ACC112 (cell line): Measurements from ENCODE around the gene WDR73.

Experiments used
- H2AFZ ChIP-seq: fragments of 200-600 bp; sonication (generic); one replicate; pipeline ENCODE4 v1.6.0; 2017; ENCODE audit warnings: antibody characterized with exemption, low read length; ENCODE audit not compliant: unreplicated experiment
- H3K27ac ChIP-seq: fragments of 200-600 bp; sonication (generic); 2 replicates; pipeline ENCODE4 v1.5.1; 2014; ENCODE audit warnings: low read depth, mild to moderate bottlenecking, antibody characterized with exemption, low read length, moderate library complexity
- H3K27me3 ChIP-seq: fragments of 200-600 bp; sonication (generic); 2 replicates; pipeline ENCODE4 v1.6.1; 2014; ENCODE audit warnings: mild to moderate bottlenecking, antibody characterized with exemption, low read length, moderate library complexity, mixed read lengths; ENCODE audit not compliant: insufficient read depth
- H3K36me3 ChIP-seq: fragments of 200-600 bp; sonication (generic); 2 replicates; pipeline ENCODE4 v1.6.1; 2016; ENCODE audit warnings: mild to moderate bottlenecking, antibody characterized with exemption, low read length, moderate library complexity, mixed read lengths; ENCODE audit not compliant: insufficient read depth
- H3K4me1 ChIP-seq: fragments of 200-600 bp; sonication (generic); one replicate; pipeline ENCODE4 v1.6.1; 2016; ENCODE audit warnings: low read length, mixed read lengths; ENCODE audit not compliant: insufficient read depth, unreplicated experiment, control insufficient read depth
- H3K4me3 ChIP-seq: fragments of 200-600 bp; sonication (generic); 2 replicates; pipeline ENCODE4 v1.5.1; 2014; ENCODE audit warnings: mild to moderate bottlenecking, low read depth, low read length
- H3K79me2 ChIP-seq: fragments of 200-600 bp; sonication (generic); one replicate; pipeline ENCODE4 v1.6.0; 2016; ENCODE audit warnings: low read length; ENCODE audit not compliant: control insufficient read depth, unreplicated experiment, insufficient read depth

WDR73 gene

GRCh38 chr15:84616235-84616634 lies 37.8 kb downstream of the WDR73 start:
- Histone ChIP-seq H3K4me1 (no peaks in the 10 kb centered on the region), H2AFZ (no peak overlapping the region), H3K4me3 (no peak overlapping the region), H3K79me2 (no peaks in the 10 kb centered on the region), H3K27me3 (no peaks in the 10 kb centered on the region), H3K27ac (no peak overlapping the region), H3K36me3 (peaks cover 2% of the 10 kb centered on the region; the same call in 1 of the 2 replicates)

- Histone ChIP-seq H3K4me3 (no peak overlapping the region), H3K27me3 (no peaks in the 10 kb centered on the region), H2AFZ (no peak overlapping the region), H3K27ac (no peak overlapping the region), H3K4me1 (no peaks in the 10 kb centered on the region), H3K79me2 (no peaks in the 10 kb centered on the region), H3K36me3 (no peaks in the 10 kb centered on the region)
These were observed 42.5 kb downstream of the WDR73 start for GRCh38 chr15:84611631-84612030.

GRCh38 chr15:84609818-84610525 lies 44.1 kb downstream of the WDR73 start:
- H3K27ac ChIP-seq, result no peak overlapping the region
- H3K27me3 ChIP-seq, result no peaks in the 10 kb centered on the region
- no peaks in the 10 kb centered on the region for H3K36me3 ChIP-seq
- no peaks in the 10 kb centered on the region for H3K4me1 ChIP-seq
- H3K79me2 ChIP-seq, result no peaks in the 10 kb centered on the region
- no peak overlapping the region for H2AFZ ChIP-seq
- H3K4me3 ChIP-seq, result no peak overlapping the region

GRCh38 chr15:84608707-84609284 lies 45.3 kb downstream of the WDR73 start:
- Histone ChIP-seq H3K36me3 (no peaks in the 10 kb centered on the region), H3K4me1 (no peaks in the 10 kb centered on the region), H3K4me3 (no peak overlapping the region), H3K27ac (no peak overlapping the region), H3K79me2 (no peaks in the 10 kb centered on the region), H2AFZ (no peak overlapping the region), H3K27me3 (no peaks in the 10 kb centered on the region)

GRCh38 chr15:84606653-84607120 lies 47.4 kb downstream of the WDR73 start:
- Histone ChIP-seq H2AFZ (no peak overlapping the region), H3K36me3 (no peaks in the 10 kb centered on the region), H3K27ac (no peak overlapping the region), H3K27me3 (no peaks in the 10 kb centered on the region), H3K4me1 (no peaks in the 10 kb centered on the region), H3K79me2 (no peaks in the 10 kb centered on the region), H3K4me3 (no peak overlapping the region)

GRCh38 chr15:84605554-84605882 lies 48.6 kb downstream of the WDR73 start:
- no peaks in the 10 kb centered on the region for H3K27me3 ChIP-seq
- H3K79me2 ChIP-seq, result no peaks in the 10 kb centered on the region
- H2AFZ ChIP-seq, result no peak overlapping the region
- no peaks in the 10 kb centered on the region for H3K4me1 ChIP-seq
- no peak overlapping the region for H3K27ac ChIP-seq
- no peaks in the 10 kb centered on the region for H3K36me3 ChIP-seq
- no peak overlapping the region for H3K4me3 ChIP-seq

- Histone ChIP-seq H2AFZ (no peak overlapping the region), H3K79me2 (no peaks in the 10 kb centered on the region), H3K4me3 (no peak overlapping the region), H3K27ac (no peak overlapping the region), H3K27me3 (no peaks in the 10 kb centered on the region), H3K4me1 (no peaks in the 10 kb centered on the region), H3K36me3 (no peaks in the 10 kb centered on the region)
These were observed 49.1 kb downstream of the WDR73 start for GRCh38 chr15:84604826-84605553.

- Histone ChIP-seq H3K79me2 (no peaks in the 10 kb centered on the region), H3K4me1 (no peaks in the 10 kb centered on the region), H3K4me3 (no peak overlapping the region), H2AFZ (no peak overlapping the region), H3K27ac (no peak overlapping the region), H3K36me3 (no peaks in the 10 kb centered on the region), H3K27me3 (no peaks in the 10 kb centered on the region)
These were observed 50.3 kb downstream of the WDR73 start for GRCh38 chr15:84603630-84604379.

GRCh38 chr15:84601555-84601838 lies 52.6 kb downstream of the WDR73 start:
- no peaks in the 10 kb centered on the region for H3K27me3 ChIP-seq
- no peaks in the 10 kb centered on the region for H3K36me3 ChIP-seq
- peak overlapping the region; percentile 95 for H2AFZ ChIP-seq
- H3K79me2 ChIP-seq, result no peaks in the 10 kb centered on the region
- no peaks in the 10 kb centered on the region for H3K4me1 ChIP-seq
- H3K4me3 ChIP-seq, result peak overlapping the region; percentile 88
- H3K27ac ChIP-seq, result no peak overlapping the region

GRCh38 chr15:84600687-84601554 lies 53.2 kb downstream of the WDR73 start, which contains the start of gene ZSCAN2:
TSS of gene ZSCAN2 (plus strand) at chr15:84601009. CDS start at chr15:84603928, 2,919 bp downstream.
- Histone ChIP-seq H3K27ac (no peak within 1 kb of the TSS), H3K4me1 (no peaks in the 10 kb centered on the region), H2AFZ (peak within 1 kb of the TSS; percentile 99)

More at GRCh38 chr15:84600687-84601554, 53.2 kb downstream of the WDR73 start, which contains the start of gene ZSCAN2:
- H3K79me2 ChIP-seq, result no peaks in the 10 kb centered on the region
- no peaks in the 10 kb centered on the region for H3K36me3 ChIP-seq
- H3K4me3 ChIP-seq, result peak within 1 kb of the TSS; percentile 88
- H3K27me3 ChIP-seq, result no peaks in the 10 kb centered on the region
